Ishikawa (cell line): ENCODE data around the gene ZNF44.

ENCODE experiments used
- CEBPB ChIP-seq: IDR thresholded peaks from 2 replicates; pipeline ENCODE4 v1.6.1; 2012
- CREB1 ChIP-seq: IDR thresholded peaks from 2 replicates; pipeline ENCODE4 v1.6.1; 2012; ENCODE audit warnings: low read depth
- EGR1 ChIP-seq: IDR thresholded peaks from 2 replicates; pipeline ENCODE4 v1.6.1; 2012
- EP300 ChIP-seq: IDR thresholded peaks from 2 replicates; pipeline ENCODE4 v1.6.1; 2012; ENCODE audit warnings: borderline replicate concordance
- FOXM1 ChIP-seq: IDR thresholded peaks from 2 replicates; pipeline ENCODE4 v1.6.1; 2012; ENCODE audit warnings: low read depth, borderline replicate concordance
- MAX ChIP-seq: IDR thresholded peaks from 2 replicates; pipeline ENCODE4 v1.6.1; 2012
- NFIC ChIP-seq: IDR thresholded peaks from 2 replicates; pipeline ENCODE4 v1.6.1; 2012
- RAD21 ChIP-seq: IDR thresholded peaks from 2 replicates; pipeline ENCODE4 v1.6.1; 2012; ENCODE audit warnings: low read depth
- REST ChIP-seq: IDR thresholded peaks from 2 replicates; pipeline ENCODE4 v1.6.1; 2012; ENCODE audit warnings: low read depth, mild to moderate bottlenecking
- TAF1 ChIP-seq: IDR thresholded peaks from 2 replicates; pipeline ENCODE4 v1.6.1; 2012; ENCODE audit warnings: low read depth, mild to moderate bottlenecking
- TCF12 ChIP-seq: IDR thresholded peaks from 2 replicates; pipeline ENCODE4 v1.6.1; 2012; ENCODE audit warnings: low read depth
- USF1 ChIP-seq: IDR thresholded peaks from 2 replicates; pipeline ENCODE4 v1.6.1; 2012
- YY1 ChIP-seq: IDR thresholded peaks from 2 replicates; pipeline ENCODE4 v1.6.1; 2012; ENCODE audit warnings: low read depth
- ZBTB7A ChIP-seq: IDR thresholded peaks from 2 replicates; pipeline ENCODE4 v1.6.1; 2012; ENCODE audit warnings: low read depth

The ZNF44 gene

GRCh38 chr19:12287958-12288500 lies 6.7 kb downstream of the ZNF44 start:
- TF ChIP-seq FOXM1 (no peak), USF1 (no peak), TCF12 (no peak)

GRCh38 chr19:12284631-12285030 lies 10.1 kb downstream of the ZNF44 start:
- TF ChIP-seq YY1: no peak
- no peak for TF ChIP-seq FOXM1
- no peak for TF ChIP-seq USF1
- TF ChIP-seq RAD21: no peak
- TF ChIP-seq NFIC: no peak
- no peak for TF ChIP-seq CREB1
- TF ChIP-seq MAX: no peak
- no peak for TF ChIP-seq REST
- TF ChIP-seq TCF12: no peak
- TF ChIP-seq EP300: no peak
- no peak for TF ChIP-seq EGR1
- no peak for TF ChIP-seq CEBPB
- no peak for TF ChIP-seq TAF1
- no peak for TF ChIP-seq ZBTB7A

- TF ChIP-seq TAF1: no peak
- TF ChIP-seq ZBTB7A: no peak
- TF ChIP-seq REST: no peak
- no peak for TF ChIP-seq USF1
Measured at GRCh38 chr19:12284226-12284625, 10.5 kb downstream of the ZNF44 start.

- TF ChIP-seq RAD21: no peak
- no peak for TF ChIP-seq EP300
- no peak for TF ChIP-seq MAX
- no peak for TF ChIP-seq YY1
Measured at GRCh38 chr19:12278713-12279112, 16.0 kb downstream of the ZNF44 start.

- no peak for TF ChIP-seq REST
- no peak for TF ChIP-seq ZBTB7A
- TF ChIP-seq NFIC: no peak
- no peak for TF ChIP-seq YY1
- TF ChIP-seq TCF12: no peak
- no peak for TF ChIP-seq MAX
- no peak for TF ChIP-seq CEBPB
- TF ChIP-seq RAD21: no peak
- TF ChIP-seq CREB1: no peak
Measured at GRCh38 chr19:12272980-12273901, 21.4 kb downstream of the ZNF44 start.
